DMS79 (cell line): ENCODE results near the gene LRRC40.
"Not testable (repeated sequence)": the region's sequence is repeated elsewhere in the genome, so short reads cannot be mapped to it uniquely, and the experiment has no call there.

Experiments used
- DNase-seq: peaks from one replicate; lab custom pipeline; 2025; lab: John Stamatoyannopoulos, UW

The LRRC40 gene

GRCh38 chr1:70202173-70202758 is 3.1 kb downstream of the LRRC40 start:
- no peak for DNase-seq

GRCh38 chr1:70200065-70200464 is 5.3 kb downstream of the LRRC40 start:
- DNase-seq = no peak

- DNase-seq = no peak
These were observed 9.0 kb downstream of the LRRC40 start for GRCh38 chr1:70196333-70196732.

GRCh38 chr1:70195342-70195741 is 10.0 kb downstream of the LRRC40 start:
- DNase-seq = no peak

GRCh38 chr1:70194601-70195000 is 10.8 kb downstream of the LRRC40 start:
- no peak for DNase-seq

GRCh38 chr1:70192446-70192845 is 12.9 kb downstream of the LRRC40 start:
- not testable (repeated sequence) for DNase-seq

GRCh38 chr1:70190180-70190579 is 15.2 kb downstream of the LRRC40 start:
- no peak for DNase-seq

GRCh38 chr1:70188522-70188921 is 16.9 kb downstream of the LRRC40 start:
- no peak for DNase-seq

GRCh38 chr1:70185181-70185580 is 20.2 kb downstream of the LRRC40 start:
- DNase-seq = not testable (repeated sequence)

- no peak for DNase-seq
These were observed 33.9 kb downstream of the LRRC40 start for GRCh38 chr1:70171512-70171911.

GRCh38 chr1:70169018-70169839 is 36.1 kb downstream of the LRRC40 start:
- DNase-seq = no peak

GRCh38 chr1:70168283-70168682 is 37.1 kb downstream of the LRRC40 start:
- no peak for DNase-seq

- DNase-seq = no peak
These were observed 41.0 kb downstream of the LRRC40 start for GRCh38 chr1:70164350-70164749.

- no peak for DNase-seq
These were observed 48.8 kb downstream of the LRRC40 start for GRCh38 chr1:70156529-70157120.

GRCh38 chr1:70153739-70154138 is 51.6 kb downstream of the LRRC40 start:
- DNase-seq = no peak

- DNase-seq = no peak
These were observed 54.9 kb downstream of the LRRC40 start for GRCh38 chr1:70150444-70150843.

GRCh38 chr1:70146488-70146887 is 58.9 kb downstream of the LRRC40 start:
- no peak for DNase-seq

- no peak for DNase-seq
These were observed 62.2 kb downstream of the LRRC40 start for GRCh38 chr1:70143048-70143659.

GRCh38 chr1:70142075-70142474 is 63.3 kb downstream of the LRRC40 start:
- DNase-seq = no peak

GRCh38 chr1:70140894-70141293 is 64.5 kb downstream of the LRRC40 start:
- no peak for DNase-seq

- no peak for DNase-seq
These were observed 65.0 kb downstream of the LRRC40 start for GRCh38 chr1:70140343-70140742.

GRCh38 chr1:70134148-70134547 is 71.2 kb downstream of the LRRC40 start:
- no peak for DNase-seq

GRCh38 chr1:70117046-70117445 is 88.3 kb downstream of the LRRC40 start:
- no peak for DNase-seq
